GM18517 (cell line): Measurements from ENCODE around the gene GUSB.

Experiments
- ATAC-seq: cut with Tn5 transposase; IDR thresholded peaks from one replicate; pipeline ENCODE4 v1.9.1; 2021; ENCODE audit warnings: mild to moderate bottlenecking, moderate library complexity; ENCODE audit not compliant: unreplicated experiment

Gene GUSB

DNA sequence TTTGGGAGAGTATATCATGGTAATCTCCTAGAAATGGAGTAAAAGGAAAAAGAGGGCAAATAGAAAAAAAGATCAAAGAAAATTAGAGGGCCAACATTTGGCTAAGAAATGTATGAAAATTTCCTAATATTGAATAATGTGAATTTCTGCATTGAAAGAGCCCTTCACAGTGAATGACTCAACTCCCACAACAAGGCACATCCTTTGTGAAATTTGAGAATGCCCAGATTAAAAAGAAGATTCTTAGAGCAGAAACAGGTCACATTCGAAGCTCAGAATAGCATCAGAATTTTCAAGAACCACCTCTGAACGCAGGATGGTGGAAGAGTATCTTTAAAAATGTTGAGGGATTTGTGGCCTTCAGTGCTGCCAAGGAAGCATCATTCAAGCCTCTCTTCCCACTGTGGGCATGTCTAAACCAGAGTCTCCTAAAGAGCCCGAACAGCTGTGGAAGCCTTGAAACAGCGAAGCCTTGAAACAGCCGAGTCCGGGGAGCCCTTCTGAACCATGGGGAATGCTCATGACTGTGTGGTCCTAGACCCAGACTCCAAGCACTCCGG lies 43.6 kb downstream of the GUSB start:
- no peak for ATAC-seq

DNA sequence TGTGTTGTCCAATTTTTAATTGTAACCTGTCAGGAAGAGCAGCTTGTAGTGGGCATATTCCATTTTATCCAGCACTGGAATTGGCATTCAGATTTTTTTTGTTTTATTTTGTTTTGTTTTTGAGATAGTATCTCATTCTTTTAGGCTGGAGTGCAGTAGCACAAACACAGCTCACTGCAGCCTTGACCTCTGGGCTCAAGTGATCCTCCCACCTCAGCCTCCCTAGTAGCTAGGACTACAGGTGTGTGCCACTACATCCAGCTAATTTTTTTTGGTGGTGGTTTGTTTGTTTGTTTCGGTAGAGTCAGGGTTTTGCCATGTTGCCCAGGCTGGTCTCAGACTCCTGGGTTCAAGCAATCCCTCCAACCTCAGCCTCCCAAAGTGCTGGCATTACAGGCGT lies 44.7 kb downstream of the GUSB start:
- ATAC-seq: no peak

DNA sequence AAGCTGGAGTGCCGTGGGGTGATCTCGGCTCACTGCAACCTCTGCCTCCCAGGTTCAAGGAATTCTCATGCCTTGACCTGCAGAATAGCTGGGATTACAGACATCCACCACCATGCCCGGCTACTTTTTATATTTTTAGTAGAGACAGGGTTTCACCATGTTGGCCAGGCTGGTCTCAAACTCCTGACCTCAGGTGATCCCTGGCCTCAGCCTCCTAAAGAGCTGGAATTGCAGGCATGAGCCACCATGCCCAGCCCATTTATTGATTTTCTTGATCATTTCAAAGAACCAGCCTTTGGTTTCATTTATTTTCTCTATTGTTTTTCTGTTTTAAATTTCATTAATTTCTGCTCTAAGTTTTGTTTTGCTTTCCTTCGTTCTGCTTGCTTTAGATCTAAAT lies 50.3 kb downstream of the GUSB start:
- no peak for ATAC-seq

DNA sequence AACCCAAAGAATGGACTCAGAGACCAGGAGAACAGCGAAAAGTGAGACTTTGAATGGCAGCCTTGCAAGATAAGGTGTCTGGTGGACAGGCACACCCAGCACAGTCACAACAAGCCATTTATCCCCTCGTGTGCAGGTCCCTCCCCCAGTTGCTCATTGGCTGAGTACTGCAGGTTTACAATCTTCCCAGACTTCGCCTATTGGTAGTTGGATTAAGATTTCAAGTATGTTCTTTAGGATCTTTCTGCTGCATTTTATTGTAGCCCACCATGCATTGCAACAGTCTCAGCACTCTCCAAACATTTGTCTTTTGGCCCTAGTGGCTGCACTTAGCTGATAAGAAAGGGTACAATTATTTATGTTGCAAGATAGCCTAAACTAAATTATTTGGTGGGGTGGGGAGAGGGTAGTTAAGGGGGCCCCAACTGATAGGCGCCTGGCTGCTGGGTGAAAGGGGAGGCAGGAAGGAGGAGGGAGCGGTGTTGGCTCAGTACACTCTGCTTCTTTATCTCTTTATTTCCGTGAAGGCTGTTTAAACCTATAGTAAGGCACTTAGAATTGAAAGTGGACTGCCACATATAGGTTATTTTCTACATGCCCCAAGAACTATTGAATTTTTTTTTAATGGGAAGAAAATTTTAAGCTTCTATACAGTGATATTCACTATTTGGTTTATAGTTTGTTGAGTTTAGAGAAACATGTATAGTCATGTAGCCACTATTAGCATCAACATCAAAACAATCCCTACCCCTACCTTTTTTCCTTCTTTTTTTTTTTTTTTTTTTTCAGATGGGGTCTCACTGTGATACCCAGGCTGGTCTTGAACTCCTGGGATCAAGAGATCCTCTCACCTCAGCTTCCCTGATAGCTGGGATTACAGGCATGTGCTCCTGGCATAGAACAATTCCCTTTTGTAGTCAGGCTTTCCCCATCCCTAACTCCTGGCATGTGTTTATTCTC lies 54.2 kb downstream of the GUSB start:
- ATAC-seq: no peak

DNA sequence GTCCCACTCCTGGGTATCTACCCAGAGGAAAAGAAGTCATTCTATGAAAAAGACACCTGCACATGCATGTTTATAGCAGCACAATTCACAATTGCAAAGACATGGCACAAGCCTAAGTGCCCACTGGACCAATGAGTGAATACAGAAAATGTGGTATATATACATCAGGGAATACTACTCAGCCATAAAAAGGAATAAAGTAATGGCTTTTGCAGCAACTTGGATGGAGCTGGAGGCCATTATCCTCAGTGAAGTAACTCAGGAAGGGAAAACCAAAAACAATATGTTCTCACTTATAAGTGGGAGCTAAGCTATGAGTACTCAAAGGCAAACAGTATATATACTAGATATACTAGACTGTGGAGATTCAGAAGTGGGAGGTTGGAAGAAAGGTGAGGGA lies 55.4 kb downstream of the GUSB start:
- no peak for ATAC-seq

DNA sequence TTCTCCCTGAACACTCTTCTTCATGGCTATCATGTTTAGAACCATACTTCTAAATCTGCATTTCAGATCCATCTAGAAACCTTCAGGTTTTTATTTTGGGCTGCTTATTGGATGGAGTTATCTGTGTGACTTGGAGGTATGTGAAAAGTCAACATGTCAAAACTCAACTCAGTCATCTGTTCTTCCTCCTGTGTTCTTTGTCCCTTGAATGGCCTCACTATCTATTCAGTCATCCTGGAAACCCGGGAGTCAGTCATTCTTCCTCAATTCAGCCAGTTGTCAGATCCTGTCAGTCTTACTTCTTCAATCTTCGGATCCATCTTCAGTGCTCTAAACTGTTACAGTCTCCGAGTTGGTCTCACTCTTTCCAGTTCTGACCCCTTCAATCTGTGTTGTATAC lies 57.0 kb downstream of the GUSB start:
- ATAC-seq: no peak

DNA sequence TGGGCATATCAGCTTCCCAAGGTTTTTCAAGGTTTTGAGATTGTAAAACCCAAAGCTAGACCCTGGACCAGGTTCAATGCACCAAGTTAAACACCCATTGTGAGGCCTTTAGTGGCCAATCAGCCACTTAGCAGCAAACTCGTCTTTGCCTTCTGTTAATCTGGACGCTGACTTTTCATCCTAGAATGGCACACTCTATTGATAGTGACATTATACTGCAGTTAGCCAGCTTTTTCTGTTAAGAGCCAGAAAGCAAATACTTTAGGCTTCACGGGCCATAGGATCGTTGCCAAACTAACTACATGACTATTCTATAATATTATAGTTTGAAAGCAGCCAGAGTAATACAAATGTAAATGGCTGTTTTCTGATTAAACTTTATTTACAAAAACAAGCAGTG lies 57.8 kb downstream of the GUSB start:
- no peak for ATAC-seq

DNA sequence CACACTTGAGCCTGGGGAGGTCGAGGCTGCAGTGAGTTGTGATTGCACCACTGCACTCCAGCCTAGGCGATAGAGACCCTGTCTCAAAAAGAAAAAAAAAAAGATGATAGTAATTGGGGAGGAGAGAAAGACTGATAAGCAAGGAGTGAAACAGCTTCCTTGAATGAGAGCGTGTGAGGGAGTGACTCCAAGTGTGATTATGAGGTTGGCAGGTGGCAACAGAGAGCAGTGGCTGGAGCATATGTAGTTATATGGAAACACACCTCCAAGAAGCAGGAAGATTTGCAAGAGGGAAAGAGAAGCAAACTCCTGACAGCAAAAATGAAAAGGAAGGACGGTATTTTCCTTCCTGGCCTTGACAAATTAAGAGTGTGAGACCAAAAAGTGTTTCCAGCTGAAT lies 58.7 kb downstream of the GUSB start:
- no peak for ATAC-seq

DNA sequence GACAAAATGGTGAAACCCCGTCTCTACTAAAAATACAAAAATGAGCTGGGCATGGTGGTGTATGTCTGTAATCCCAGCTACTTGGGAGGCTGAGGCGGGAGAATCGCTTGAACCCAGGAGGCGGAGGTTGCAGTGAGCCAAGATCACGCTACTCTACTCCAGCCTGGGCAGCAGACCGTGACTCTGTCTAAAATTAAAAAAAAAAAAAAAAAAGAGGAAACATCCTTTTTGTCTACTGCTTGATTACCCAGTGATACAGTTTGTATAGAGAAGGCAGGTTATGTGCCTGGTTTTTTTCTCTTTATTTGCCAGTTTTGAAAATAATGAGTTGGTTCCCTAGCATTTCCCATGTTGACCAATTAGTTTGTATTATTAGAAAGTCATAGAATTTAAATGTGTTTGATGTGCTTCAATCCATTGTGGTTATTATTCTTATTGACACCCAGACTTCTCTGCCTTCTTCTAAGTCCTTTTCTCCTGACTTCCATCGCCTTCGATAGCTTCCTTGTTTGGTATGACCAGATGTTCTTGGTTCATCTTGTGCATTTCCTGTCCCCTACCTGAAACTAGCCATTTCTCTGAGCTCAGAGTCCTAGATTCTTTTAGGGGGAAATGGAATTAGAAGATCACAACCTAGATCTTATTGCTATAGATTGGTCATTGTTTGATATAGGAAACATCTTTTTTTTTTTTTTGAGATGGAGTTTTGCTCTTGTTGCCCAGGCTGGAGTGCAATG lies 65.9 kb downstream of the GUSB start:
- ATAC-seq: no peak

DNA sequence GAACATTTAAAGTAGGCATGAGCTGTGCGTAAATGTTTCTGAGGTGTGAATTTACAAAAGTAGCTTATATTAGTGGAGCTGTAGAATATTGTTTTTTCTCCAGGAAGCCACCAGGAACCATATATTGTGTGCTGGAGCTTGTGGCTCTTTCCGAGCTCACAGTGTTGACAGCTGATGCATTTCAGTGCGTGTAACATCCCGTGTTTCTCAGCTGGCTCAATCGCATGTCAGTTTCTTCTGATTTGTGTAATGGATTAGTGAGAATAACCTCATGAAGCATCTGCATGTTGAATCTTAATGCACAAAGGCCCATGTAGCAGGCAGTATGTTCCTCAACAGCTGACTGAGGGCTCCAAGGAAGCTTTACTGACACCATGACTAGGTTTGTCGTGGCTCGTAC lies 69.8 kb downstream of the GUSB start:
- ATAC-seq: no peak
